Smooth muscle cell (in vitro differentiated cells): ENCODE data around the gene RDX. TPM values are rescaled to one million over a fixed set of nuclear protein-coding genes. Genes with fewer than 3 reads are reported as not detected.
A peak's percentile ranks its signal among the peaks of the same experiment; 100 is the strongest.
"Not testable (repeated sequence)": the region's sequence is repeated elsewhere in the genome, so short reads cannot be mapped to it uniquely, and the experiment has no call there.

Experiments
- DNase-seq: peaks from one replicate; lab custom pipeline; 2025; ENCODE audit not compliant: unreplicated experiment; lab: John Stamatoyannopoulos, UW
- H2AFZ ChIP-seq: fragments of 200-600 bp; sonication (generic); 2 replicates; pipeline ENCODE4 v1.6.0; 2016; ENCODE audit warnings: antibody characterized with exemption, low read depth, mild to moderate bottlenecking
- H3F3A ChIP-seq: fragments of 200-600 bp; sonication (generic); 2 replicates; pipeline ENCODE4 v1.6.0; 2017; ENCODE audit warnings: antibody characterized with exemption, low read depth
- H3K27ac ChIP-seq: fragments of 200-600 bp; sonication (generic); 2 replicates; pipeline ENCODE4 v1.5.1; 2016; ENCODE audit warnings: low read depth, mild to moderate bottlenecking
- H3K27me3 ChIP-seq: fragments of 200-600 bp; sonication (generic); 2 replicates; pipeline ENCODE4 v1.6.1; 2016; ENCODE audit warnings: low read depth, mild to moderate bottlenecking
- H3K36me3 ChIP-seq: fragments of 200-600 bp; sonication (generic); 2 replicates; pipeline ENCODE4 v1.5.1; 2016; ENCODE audit warnings: low read depth
- H3K4me1 ChIP-seq: fragments of 200-600 bp; sonication (generic); 2 replicates; pipeline ENCODE4 v1.5.1; 2016; ENCODE audit warnings: low read depth
- H3K4me2 ChIP-seq: fragments of 200-600 bp; sonication (generic); 2 replicates; pipeline ENCODE4 v1.6.0; 2016; ENCODE audit warnings: mild to moderate bottlenecking
- H3K4me3 ChIP-seq: fragments of 200-600 bp; sonication (generic); 2 replicates; pipeline ENCODE4 v1.5.1; 2016; ENCODE audit warnings: mild to moderate bottlenecking
- H3K79me2 ChIP-seq: fragments of 200-600 bp; sonication (generic); 2 replicates; pipeline ENCODE4 v1.6.0; 2016; ENCODE audit warnings: low read depth, mild to moderate bottlenecking
- H3K9ac ChIP-seq: fragments of 200-600 bp; sonication (generic); 2 replicates; pipeline ENCODE4 v1.6.0; 2016; ENCODE audit warnings: low read depth
- H3K9me3 ChIP-seq: fragments of 200-600 bp; sonication (generic); replicated peaks from 2 replicates; pipeline ENCODE4 v1.5.1; 2016; ENCODE audit warnings: low read depth
- H4K20me1 ChIP-seq: fragments of 200-600 bp; sonication (generic); 2 replicates; pipeline ENCODE4 v1.6.0; 2016; ENCODE audit warnings: low read depth
- CTCF ChIP-seq: fragments of 200-600 bp; sonication (generic); IDR thresholded peaks from 2 replicates; pipeline ENCODE4 v1.5.1; 2017; ENCODE audit warnings: borderline replicate concordance, mild to moderate bottlenecking, antibody characterized with exemption; ENCODE audit not compliant: insufficient read depth, poor library complexity, severe bottlenecking
- WGBS: methylation state at CpG from one replicate; pipeline ENCODE4 v1.1.7; 2016; ENCODE audit warnings: low lambda C conversion rate; 5-methylcytosine and 5-hydroxymethylcytosine counted together
- polyA plus RNA-seq: library from polyadenylated mRNA; unstranded; fragments of >200 nt; fragmentation: Nextera tagmentation; extraction: Ambion mirVana; gene quantifications from 2 replicates; pipeline ENCODE4 v1.2.1, GENCODE V29; 2016
- total RNA-seq: library from RNA; depleted of rRNA; stranded (reverse); fragments of >200 nt; gene quantifications from 2 replicates; pipeline ENCODE4 v1.2.3, GENCODE V29; 2014

Gene RDX
- total and polyA plus RNA-seq, 2 experiments from 2014 or later, result 137 to 165 TPM

GRCh38 chr11:110219006-110219785 lies 77.2 kb downstream of the RDX start:
- H3K79me2 ChIP-seq, result no peaks in the 10 kb centered on the region
- no peak overlapping the region for H3K4me3 ChIP-seq
- WGBS, result 89% methylated on average over 4 of the region's 4 CpGs
- no peak overlapping the region for H3K9ac ChIP-seq
- H3K9me3 ChIP-seq, result no peaks in the 10 kb centered on the region
- H4K20me1 ChIP-seq, result no peaks in the 10 kb centered on the region
- H3K27ac ChIP-seq, result no peak overlapping the region
- H3K4me1 ChIP-seq, result no peaks in the 10 kb centered on the region
- no peak for TF ChIP-seq CTCF
- no peaks in the 10 kb centered on the region for H3K27me3 ChIP-seq
- peaks cover 12% of the 10 kb centered on the region for H3F3A ChIP-seq
- no peaks in the 10 kb centered on the region for H3K36me3 ChIP-seq
- H2AFZ ChIP-seq, result no peak overlapping the region
- no peak for DNase-seq
- H3K4me2 ChIP-seq, result no peak overlapping the region

- DNase-seq, result no peak
- H2AFZ ChIP-seq, result no peak overlapping the region
- H3K9me3 ChIP-seq, result no peaks in the 10 kb centered on the region
- no peak overlapping the region for H3K4me2 ChIP-seq
- no peaks in the 10 kb centered on the region for H3K79me2 ChIP-seq
- H3K27me3 ChIP-seq, result no peaks in the 10 kb centered on the region
- no peak for TF ChIP-seq CTCF
- WGBS, result 89% methylated on average over 3 of the region's 3 CpGs
- H3K4me1 ChIP-seq, result no peaks in the 10 kb centered on the region
- H4K20me1 ChIP-seq, result no peaks in the 10 kb centered on the region
- no peaks in the 10 kb centered on the region for H3K36me3 ChIP-seq
- no peak overlapping the region for H3K27ac ChIP-seq
- H3K9ac ChIP-seq, result no peak overlapping the region
- no peak overlapping the region for H3K4me3 ChIP-seq
- H3F3A ChIP-seq, result peaks cover 12% of the 10 kb centered on the region
These were observed 78.5 kb downstream of the RDX start for GRCh38 chr11:110217936-110218335.

DNA sequence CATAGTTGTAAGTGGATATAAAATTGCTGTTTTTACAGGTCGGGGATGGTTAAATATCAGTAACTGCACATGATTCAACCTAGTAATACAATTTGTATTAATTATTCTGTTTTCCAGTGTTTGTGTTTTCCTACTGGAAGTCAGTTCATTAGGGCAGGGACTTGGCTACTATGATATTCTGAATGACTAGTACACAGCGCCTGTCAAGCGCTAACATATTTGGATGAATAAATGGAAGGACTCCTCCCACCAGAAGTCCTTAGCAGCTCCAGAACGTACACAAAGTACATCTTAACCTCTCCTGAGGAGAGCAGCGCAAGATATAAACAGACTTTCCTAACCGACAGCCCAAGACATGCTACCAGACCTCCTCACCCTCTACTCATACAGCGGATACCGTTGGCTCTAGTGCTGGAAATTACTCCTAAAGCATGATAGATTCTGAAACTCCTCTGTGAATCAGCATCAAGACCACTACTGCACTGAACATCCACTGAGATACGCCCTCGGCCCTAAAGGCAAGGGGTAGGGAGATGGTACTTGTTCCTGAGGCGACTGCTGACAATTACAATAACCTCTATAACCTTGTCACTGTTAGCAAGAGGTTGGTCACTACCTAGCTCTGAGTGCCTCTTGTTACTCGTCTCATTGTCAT lies 79.1 kb downstream of the RDX start:
- Histone ChIP-seq H4K20me1 (no peaks in the 10 kb centered on the region), H3K79me2 (no peaks in the 10 kb centered on the region), H3K4me2 (no peak overlapping the region), H2AFZ (no peak overlapping the region), H3K9me3 (no peaks in the 10 kb centered on the region), H3K27me3 (no peaks in the 10 kb centered on the region), H3K36me3 (no peaks in the 10 kb centered on the region), H3F3A (peaks cover 12% of the 10 kb centered on the region), H3K27ac (no peak overlapping the region), H3K4me3 (no peak overlapping the region), H3K9ac (no peak overlapping the region), H3K4me1 (no peaks in the 10 kb centered on the region)
- DNase-seq, result no peak
- no peak for TF ChIP-seq CTCF
- WGBS, result 92% methylated on average over 12 of the region's 12 CpGs

DNA sequence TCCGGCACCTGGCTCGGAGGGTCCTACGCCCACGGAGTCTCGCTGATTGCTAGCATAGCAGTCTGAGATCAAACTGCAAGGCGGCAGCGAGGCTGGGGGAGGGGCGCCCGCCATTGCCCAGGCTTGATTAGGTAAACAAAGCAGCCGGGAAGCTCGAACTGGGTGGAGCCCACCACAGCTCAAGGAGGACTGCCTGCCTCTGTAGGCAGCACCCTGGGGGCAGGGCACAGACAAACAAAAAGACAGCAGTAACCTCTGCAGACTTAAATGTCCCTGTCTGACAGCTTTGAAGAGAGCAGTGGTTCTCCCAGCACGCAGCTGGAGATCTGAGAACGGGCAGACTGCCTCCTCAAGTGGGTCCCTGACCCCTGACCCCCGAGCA lies 87.1 kb downstream of the RDX start:
- H3K9ac ChIP-seq, H3K36me3 ChIP-seq, H3K27me3 ChIP-seq, H3K27ac ChIP-seq, H3K9me3 ChIP-seq, DNase-seq, H3K79me2 ChIP-seq, H4K20me1 ChIP-seq, H3K4me1 ChIP-seq, H2AFZ ChIP-seq, H3F3A ChIP-seq: not testable (repeated sequence)
- H3K4me3 ChIP-seq, result peak overlapping the region; percentile 57
- 0% methylated on average over 5 of the region's 14 CpGs for WGBS
- H3K4me2 ChIP-seq, result peak overlapping the region; percentile 85

- DNase-seq, result not testable (repeated sequence)
- 32% methylated on average over 27 of the region's 29 CpGs for WGBS
These were observed 87.6 kb downstream of the RDX start for GRCh38 chr11:110208678-110209312.

More at GRCh38 chr11:110208678-110209312, 87.6 kb downstream of the RDX start:
- not testable (repeated sequence) for H3K4me1 ChIP-seq, H3K9ac ChIP-seq, H3K9me3 ChIP-seq, H3F3A ChIP-seq, H3K79me2 ChIP-seq, H3K27me3 ChIP-seq, H3K27ac ChIP-seq, H2AFZ ChIP-seq, H4K20me1 ChIP-seq, H3K36me3 ChIP-seq
- H3K4me2 ChIP-seq, result peak overlapping the region; percentile 85
- peak overlapping the region; percentile 57 for H3K4me3 ChIP-seq
